Measurements from ENCODE around the gene GYG1.

GYG1 gene

DNA sequence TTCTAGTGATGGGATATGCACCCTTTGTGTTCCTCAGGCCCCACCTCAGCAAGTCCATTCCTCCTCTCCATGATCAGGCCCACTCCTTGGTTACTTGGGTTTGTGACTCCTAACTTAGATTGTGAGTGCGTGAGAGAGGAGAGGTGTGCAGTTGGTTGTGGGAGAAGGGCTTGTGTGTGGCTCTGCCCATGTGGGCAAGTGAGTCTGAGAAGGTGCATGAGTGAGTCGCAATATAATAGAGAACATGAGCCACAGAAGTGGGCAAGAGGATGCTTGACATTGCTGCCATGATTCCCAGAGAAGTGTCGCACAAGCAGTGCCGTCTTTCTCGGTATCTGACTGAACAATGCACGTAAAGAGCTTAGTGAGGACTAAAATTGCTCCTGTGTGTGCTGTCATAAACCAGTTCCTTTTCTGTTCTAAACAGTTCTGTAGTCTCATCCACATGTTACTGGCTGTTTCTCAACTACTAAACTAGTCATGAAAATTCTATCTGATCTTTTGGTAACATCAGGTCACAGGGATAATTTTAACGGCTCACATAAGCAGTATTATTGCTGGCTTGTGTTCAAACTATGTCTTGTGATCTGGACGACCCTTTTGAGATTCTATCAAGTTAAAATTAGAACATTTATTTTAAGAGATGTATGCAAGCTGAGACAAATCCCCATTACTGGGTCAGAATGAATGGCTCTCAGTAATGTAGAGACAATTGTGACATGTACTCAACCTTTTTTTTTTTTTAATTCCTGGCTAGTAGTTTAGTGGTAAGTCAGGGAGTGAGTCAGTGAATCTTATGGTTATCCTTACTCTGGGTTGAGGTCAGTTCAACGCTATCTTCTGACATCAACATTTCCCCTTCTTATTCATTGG is 25.6 kb downstream of the GYG1 start:
- no peak for DNase-seq

DNA sequence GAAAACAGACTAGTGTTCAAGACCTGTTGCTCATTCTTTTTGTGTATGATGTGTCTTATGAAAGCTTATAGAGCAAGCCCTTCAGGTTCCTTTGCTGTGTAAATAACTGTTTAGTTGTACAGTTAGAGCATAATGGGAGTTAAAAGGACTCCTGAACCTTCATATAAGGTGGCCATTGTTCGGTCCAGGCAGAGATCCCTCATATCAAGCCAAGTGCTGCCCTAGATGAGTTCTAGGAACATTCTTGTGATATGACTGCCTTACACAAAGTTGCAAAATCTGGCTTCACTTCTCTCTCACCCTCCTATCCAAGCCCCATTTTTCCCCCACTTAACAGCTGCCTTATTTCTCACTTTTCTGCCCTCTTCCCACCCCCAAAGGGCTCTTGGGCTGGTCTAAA is 26.9 kb downstream of the GYG1 start:
- DNase-seq = no peak

DNA sequence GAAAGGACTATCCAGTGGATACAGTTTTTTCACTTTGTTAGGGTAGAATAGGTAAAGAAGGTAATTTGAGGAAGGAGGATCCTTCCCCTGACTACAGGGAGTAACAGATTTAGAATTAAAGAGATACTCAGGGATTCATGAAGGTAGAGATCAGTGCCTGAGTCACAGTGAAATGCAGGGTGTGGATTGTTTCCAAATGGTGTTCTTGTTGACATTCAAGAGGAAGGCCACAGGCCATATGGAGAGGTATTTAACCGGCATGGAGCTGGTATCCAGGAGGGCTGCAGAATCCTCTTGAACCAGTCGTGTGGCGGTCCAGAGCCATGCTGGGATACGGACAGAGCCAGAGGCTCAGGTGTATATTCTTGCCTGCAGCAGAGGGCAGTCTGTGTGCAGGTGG is 28.2 kb downstream of the GYG1 start:
- DNase-seq = no peak

DNA sequence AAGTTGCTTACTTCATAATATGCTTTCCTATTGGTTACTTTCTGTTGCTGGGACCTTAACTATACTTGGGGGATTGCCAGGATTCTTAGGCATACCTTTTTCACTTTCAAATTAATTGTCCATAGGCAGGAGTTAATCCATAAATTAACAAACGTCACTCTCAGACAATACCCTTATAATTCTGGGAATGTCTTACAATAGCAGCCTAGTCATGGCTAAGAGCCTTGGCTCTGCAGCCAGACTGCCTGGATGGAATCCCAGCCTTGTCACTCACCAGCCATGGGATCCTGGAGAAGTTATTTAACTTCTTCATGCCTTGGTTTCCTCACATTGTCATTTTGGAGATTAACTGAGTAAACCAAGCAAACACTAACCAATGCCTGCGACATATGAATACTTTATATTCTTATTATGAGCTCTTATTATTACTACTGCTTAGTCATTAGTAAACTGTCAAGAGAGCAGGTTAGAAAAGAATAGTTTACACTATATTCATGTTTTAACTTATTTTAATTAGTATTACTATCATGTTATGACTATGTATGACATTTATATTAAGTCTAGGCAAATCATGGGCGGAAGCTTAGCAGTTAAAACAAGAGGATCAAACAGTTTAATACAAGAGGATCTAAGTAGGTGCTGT is 29.0 kb downstream of the GYG1 start:
- DNase-seq = no peak

DNA sequence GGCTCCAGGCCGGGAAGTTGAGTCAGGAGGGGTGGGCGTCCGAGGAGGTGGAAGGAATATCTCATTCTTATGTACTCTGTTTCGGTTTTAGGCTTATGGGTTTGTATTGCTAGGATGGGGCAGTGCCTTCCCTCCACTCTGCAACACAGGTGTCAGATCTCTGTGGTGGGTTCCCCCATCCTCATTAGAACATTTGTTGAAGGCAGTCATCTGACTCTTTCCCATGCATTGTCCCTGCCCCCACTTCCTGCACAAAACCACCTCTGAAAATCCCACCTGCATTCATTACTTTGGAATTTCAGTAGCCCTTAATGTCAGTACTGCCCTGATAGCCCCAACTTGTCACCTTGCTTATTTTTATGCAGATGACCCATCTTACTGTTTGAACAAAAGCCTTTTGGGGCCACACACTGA is 29.5 kb downstream of the GYG1 start:
- DNase-seq = no peak

DNA sequence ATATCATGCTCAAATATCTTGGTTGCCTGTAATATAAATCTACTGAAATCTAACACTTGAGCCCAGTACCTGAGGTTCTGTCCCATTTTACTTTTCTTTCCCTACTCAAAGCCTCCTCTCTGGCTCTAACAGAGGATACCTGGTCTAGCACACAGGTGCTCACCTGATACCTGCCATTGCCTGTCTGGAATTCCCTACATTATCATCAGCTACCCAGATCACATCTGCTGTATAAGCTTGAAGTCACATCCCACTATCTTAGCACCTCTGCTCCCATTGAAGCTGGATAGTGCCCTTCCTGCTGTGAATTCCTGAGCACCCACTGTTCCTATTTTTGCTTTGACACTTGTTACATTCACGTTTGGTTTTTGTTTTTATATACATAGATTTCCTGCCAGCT is 30.5 kb downstream of the GYG1 start:
- DNase-seq = no peak

DNA sequence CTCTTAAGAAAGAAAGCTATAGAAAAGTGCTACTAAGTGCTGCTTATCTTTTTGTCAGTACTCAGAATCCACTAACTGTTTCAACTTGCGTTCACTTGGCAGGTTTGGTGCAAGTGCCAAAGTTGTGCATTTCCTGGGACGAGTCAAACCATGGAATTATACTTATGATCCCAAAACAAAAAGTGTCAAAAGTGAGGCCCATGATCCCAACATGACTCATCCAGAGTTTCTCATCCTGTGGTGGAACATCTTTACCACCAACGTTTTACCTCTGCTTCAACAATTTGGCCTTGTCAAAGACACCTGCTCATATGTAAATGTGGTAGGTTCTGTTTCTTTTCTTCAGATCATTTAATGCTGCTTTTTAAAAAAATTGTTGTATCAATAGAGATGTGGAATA is 32.6 kb downstream of the GYG1 start:
- DNase-seq = no peak

DNA sequence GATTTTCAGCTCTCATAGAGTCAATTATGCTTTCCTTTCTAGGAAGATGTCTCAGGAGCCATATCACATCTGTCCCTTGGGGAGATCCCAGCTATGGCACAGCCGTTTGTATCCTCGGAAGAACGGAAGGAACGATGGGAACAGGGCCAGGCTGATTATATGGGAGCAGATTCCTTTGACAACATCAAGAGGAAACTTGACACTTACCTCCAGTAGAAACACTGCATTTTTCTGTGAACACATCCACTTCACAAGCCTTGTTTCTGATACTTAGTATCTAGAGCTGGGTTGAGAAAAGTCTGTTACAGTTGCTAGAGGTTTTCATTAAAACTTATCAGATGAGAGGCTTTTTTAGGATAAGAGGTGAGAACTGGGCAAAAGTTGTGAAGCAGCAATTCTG is 35.4 kb downstream of the GYG1 start:
- DNase-seq = no peak

DNA sequence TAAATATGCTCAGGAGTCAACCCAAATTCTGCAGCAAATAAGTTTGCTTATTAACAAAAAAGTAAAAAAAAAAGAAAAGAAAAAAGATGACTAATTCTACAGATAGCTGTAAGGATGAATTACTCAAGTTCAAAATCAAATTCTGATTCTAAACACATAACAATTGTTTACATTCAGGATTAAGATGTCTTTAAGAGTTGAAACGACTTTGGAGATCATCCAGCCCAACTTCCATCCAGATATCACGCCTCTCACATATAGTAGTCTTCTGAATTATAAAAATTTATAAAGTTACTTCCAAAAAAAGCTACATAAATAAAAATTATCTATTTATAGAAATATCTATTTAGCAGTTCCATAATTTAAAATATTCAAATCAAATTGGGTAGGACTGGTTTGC is 39.8 kb downstream of the GYG1 start:
- no peak for DNase-seq

DNA sequence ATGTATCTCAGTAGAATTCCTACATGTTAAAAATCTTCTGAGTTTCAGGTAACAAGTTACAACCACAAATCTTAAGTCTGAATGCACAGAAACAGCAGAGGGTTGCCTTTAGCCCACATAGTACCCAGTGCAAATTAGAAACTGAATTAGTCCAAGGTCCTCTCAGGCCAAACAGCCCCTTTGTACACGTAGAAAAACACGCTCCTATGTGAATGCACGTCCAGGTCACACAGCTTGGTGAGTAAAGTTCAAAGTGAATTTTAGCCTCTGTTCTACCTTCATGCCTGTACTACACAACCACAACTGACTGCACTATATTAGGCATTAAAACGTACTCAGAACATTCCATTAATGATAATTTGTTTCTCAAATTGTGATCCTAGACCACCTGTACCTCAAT is 46.3 kb downstream of the GYG1 start:
- DNase-seq = no peak

DNA sequence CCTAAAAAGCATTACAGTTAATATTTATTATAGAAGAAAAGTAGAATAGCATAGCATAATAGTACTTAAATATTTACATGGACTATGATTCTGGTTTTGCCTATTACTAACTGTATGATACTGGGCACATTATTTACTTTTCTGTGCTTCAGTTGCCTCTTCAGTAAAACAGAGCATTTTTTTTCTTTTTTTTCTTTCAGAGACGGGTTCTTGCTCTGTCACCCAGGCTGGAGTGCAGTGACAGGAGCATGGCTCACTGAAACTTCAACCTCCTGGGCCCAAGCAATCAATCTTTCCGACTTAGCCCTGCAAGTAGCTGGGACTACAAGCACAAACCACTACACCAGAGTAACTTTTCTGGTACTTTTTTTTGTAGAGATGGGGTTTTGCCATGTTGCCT is 47.0 kb downstream of the GYG1 start:
- no peak for DNase-seq

DNA sequence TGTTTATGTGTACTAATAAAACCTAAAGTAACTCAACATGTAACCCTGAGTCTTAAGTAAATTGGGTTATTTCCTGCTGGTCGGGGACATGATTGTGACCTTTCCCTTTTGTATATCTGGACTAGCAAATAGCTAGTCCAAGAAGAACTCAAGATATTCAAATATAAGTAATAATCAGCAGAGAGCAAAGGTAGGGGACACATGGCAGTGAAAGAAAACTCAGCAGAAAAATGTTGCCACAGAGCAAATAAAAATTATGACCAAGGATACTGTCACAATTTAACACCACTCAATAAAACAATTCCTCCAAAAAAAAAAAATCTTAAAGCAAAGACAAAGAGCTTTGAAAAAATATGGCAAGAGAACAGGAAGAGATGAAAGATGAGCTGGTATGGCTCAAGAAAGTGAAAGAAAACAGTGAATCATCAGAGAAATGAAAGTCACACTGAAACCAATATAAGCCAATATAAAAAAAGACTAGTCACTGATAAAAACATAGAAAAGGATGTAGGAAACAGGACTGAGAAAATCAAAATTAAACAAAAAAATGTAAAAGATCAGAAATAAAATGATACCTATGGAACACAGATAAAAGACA is 51.5 kb downstream of the GYG1 start:
- no peak for DNase-seq

DNA sequence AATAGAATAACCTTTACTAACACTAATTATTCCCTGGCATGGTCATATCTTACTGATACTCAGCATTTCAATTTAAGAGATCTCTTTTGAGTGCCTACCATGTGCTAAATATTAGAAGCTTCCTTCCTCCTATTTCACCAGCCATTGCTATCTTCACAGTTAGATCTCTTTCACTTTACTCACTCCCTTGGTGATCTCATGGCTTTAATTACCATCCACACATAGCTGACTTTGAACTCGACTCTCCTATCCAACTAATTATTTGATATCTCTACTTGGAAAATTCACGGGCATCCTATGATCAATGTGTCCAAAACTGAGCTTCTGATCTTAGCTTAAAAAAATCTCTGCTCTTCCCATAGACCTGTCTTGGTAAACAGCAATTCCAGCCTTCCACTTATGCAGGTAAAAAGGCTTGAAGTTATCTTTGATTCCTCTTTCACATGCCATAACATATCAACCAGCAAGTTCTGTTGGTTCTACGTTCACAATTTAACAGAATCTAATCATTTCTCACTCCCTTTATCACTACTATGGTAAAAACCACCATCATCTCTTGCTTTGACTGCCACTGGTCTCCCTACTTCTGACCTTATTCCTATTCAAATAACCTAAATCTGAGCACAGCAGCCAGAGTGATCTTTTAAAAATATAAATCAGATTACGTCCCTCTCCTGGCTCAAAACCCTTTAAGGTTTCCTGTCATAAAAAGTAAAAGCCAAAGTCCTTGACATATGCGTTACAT is 53.2 kb downstream of the GYG1 start:
- DNase-seq = no peak

DNA sequence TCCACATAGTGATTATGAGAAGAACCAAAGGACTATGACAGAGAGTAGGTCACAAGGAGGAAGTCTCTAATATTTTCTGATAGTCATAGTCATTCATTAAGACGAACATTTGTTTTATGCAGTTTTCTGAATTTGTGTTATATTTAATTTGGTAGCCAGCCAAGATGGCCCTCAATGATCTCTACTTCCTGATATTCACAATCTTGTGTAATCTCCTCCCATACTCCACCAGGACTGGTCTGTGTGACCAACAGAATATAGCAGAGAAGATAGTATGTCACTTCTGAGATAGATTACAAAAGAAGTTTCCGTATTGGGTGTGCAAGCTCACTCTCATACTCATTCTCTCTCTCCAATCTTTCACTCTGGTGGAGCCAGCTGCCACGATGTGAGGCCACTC is 64.2 kb downstream of the GYG1 start:
- no peak for DNase-seq

DNA sequence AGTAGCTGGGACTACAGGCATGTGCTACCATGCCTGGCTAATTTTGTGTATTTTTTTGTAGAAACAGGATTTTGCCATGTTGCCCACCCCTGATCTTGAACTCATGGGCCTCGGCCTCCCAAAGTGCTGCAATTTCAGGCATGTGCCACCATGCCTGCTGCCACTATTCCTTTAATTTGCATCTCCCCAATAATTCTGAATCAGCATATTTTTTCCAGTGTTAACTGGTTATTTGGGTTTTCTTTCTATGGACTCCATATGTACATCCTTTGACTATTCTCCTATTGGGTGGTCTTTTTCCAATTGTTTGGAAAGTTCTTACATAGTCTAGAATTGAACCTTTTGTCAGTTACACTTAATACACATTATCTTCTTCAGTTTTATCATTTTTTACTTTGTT is 66.9 kb downstream of the GYG1 start:
- DNase-seq = no peak

DNA sequence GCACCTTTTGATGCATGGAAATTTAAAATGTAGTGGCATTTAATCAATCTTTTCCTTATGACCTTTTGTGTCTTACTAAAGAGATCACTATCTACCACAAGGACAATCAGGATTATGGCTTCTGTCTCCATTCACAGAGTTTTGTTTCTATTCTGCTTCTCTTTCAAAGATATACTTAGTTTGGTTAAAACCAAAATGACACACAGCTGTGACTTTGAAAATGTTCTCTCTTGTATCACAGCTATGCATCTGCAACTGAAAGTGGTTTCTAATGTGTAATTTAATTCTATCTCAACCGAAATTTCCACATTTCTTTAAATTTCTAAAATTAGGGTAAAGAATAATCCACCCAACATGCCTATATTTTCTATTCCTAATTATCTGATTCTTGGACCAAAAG is 67.3 kb downstream of the GYG1 start:
- DNase-seq = no peak

DNA sequence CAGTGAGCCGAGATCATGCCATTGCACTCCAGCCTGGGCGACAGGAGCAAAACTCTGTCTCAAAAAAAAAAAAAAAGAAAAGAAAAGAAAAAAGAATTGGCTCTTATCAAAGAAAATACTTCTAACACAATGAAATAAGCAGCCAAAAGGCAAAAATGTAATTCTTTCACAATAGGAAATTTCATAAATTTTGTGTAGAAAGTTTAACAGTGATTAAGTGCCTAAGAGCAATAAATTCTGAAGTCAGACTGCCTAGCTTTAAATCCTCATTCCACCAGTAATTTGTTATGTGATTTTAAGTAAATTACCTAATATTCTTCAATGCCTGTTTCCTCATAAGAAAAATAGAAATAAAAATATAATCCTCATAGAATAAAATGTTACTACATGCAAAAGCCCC is 70.4 kb downstream of the GYG1 start:
- no peak for DNase-seq

DNA sequence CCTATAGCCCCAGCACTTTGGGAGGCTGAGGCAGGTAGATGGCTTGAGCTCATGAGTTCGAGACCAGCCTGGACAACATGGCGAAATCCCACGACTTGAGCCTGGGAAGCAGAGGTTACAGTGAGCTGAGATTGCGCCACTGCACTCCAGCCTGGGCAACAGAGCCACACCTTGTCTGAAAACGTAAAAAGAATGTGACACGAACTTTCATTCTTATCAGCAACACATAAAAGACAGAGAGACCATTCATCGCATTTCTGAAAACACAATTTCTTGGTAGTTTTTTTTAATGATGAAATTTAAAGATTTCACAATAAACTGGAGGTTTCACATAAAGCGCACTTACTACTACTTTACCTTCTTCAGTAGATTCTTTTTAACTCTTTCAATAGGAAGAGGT is 76.5 kb downstream of the GYG1 start:
- DNase-seq = no peak
